Stimulated activated naive CD8-positive, alpha-beta T cell treated with anti-CD3 and anti-CD28 coated beads, Interleukin-15, amount 100 ng/mL, for 72 hours (primary cell): ENCODE data around the gene ARHGAP22.

Experiments
- ATAC-seq: fragments of 150-1000 bp; cut with Tn5 transposase; 2 replicates; pipeline ENCODE4 v1.10.0; 2021; ENCODE audit warnings: mild to moderate bottlenecking, moderate library complexity
- DNase-seq, 2 donors: peaks; one replicate each; pipeline ENCODE4 v3.0.0; 2021 to 2022
- H3K27ac Mint-ChIP-seq, 2 donors: one replicate each; pipeline ENCODE4 v1.8.0; 2022; ENCODE audit warnings: mild to moderate bottlenecking in 2 of 2, mixed read lengths in 2 of 2, moderate library complexity in 2 of 2
- H3K27me3 Mint-ChIP-seq: one replicate; pipeline ENCODE4 v1.8.0; 2022; ENCODE audit warnings: mixed read lengths
- H3K4me1 Mint-ChIP-seq: one replicate; pipeline ENCODE4 v1.8.0; 2022; ENCODE audit warnings: mild to moderate bottlenecking, mixed read lengths
- H3K4me3 Mint-ChIP-seq, 2 donors: one replicate each; pipeline ENCODE4 v1.8.0; 2022; ENCODE audit warnings: mild to moderate bottlenecking in 2 of 2, mixed read lengths in 2 of 2, moderate library complexity in 1 of 2
- H3K9me3 Mint-ChIP-seq, 2 donors: one replicate each; pipeline ENCODE4 v1.8.0; 2022; ENCODE audit warnings: mixed read lengths in 2 of 2

ARHGAP22 gene

GRCh38 chr10:48590945-48591344 is 13.9 kb downstream of the ARHGAP22 start:
- Mint-ChIP-seq H3K4me1 (no peaks in the 10 kb centered on the region), H3K27me3 (no peaks in the 10 kb centered on the region), H3K9me3 (no peaks in the 10 kb centered on the region), H3K27ac (no peak overlapping the region), H3K4me3 (no peak overlapping the region)
- DNase-seq = no peak
- no peak for ATAC-seq

- DNase-seq (no peak), ATAC-seq (no peak)
- peaks cover 0 to 10% of the 10 kb centered on the region in 2 donors for H3K9me3 Mint-ChIP-seq
- no peak overlapping the region for H3K4me3 Mint-ChIP-seq
- peak overlapping the region in 1 of 2 donors; percentile 1 for H3K27ac Mint-ChIP-seq
- H3K27me3 Mint-ChIP-seq = peaks cover 3% of the 10 kb centered on the region
- no peaks in the 10 kb centered on the region for H3K4me1 Mint-ChIP-seq
Measured at GRCh38 chr10:48589266-48589665, 15.6 kb downstream of the ARHGAP22 start.

GRCh38 chr10:48587819-48588218 is 17.1 kb downstream of the ARHGAP22 start:
- DNase-seq (no peak), ATAC-seq (no peak)
- Mint-ChIP-seq H3K27me3 (peaks cover 8% of the 10 kb centered on the region), H3K4me1 (no peaks in the 10 kb centered on the region), H3K27ac (no peak overlapping the region), H3K4me3 (no peak overlapping the region), H3K9me3 (peaks cover 0 to 10% of the 10 kb centered on the region in 2 donors)

GRCh38 chr10:48587101-48587500 is 17.8 kb downstream of the ARHGAP22 start:
- ATAC-seq (no peak), DNase-seq (no peak)
- peaks cover 0 to 10% of the 10 kb centered on the region in 2 donors for H3K9me3 Mint-ChIP-seq
- peaks cover 8% of the 10 kb centered on the region for H3K27me3 Mint-ChIP-seq
- no peaks in the 10 kb centered on the region for H3K4me1 Mint-ChIP-seq
- no peak overlapping the region for H3K27ac Mint-ChIP-seq
- H3K4me3 Mint-ChIP-seq = no peak overlapping the region

GRCh38 chr10:48582970-48583369 is 21.9 kb downstream of the ARHGAP22 start:
- no peak overlapping the region for H3K4me3 Mint-ChIP-seq

GRCh38 chr10:48580236-48580635 is 24.6 kb downstream of the ARHGAP22 start:
- Mint-ChIP-seq H3K4me1 (no peaks in the 10 kb centered on the region), H3K27ac (no peak overlapping the region)

More at GRCh38 chr10:48582970-48583369, 21.9 kb downstream of the ARHGAP22 start:
- no peak for ATAC-seq
- H3K9me3 Mint-ChIP-seq = peaks cover 0 to 10% of the 10 kb centered on the region in 2 donors
- no peaks in the 10 kb centered on the region for H3K4me1 Mint-ChIP-seq
- no peak for DNase-seq
- H3K27me3 Mint-ChIP-seq = peaks cover 32% of the 10 kb centered on the region
- H3K27ac Mint-ChIP-seq = no peak overlapping the region

GRCh38 chr10:48579251-48579960 is 25.5 kb downstream of the ARHGAP22 start:
- peak overlapping the region in 1 of 2 donors; percentile 72 for H3K27ac Mint-ChIP-seq
- ATAC-seq = no peak

More at GRCh38 chr10:48580236-48580635, 24.6 kb downstream of the ARHGAP22 start:
- Mint-ChIP-seq H3K27me3 (peaks cover 44% of the 10 kb centered on the region), H3K9me3 (peaks cover 0 to 3% of the 10 kb centered on the region in 2 donors), H3K4me3 (no peak overlapping the region)
- DNase-seq (no peak), ATAC-seq (no peak)

GRCh38 chr10:48577158-48577557 is 27.7 kb downstream of the ARHGAP22 start:
- DNase-seq (no peak), ATAC-seq (no peak)
- Mint-ChIP-seq H3K9me3 (no peaks in the 10 kb centered on the region), H3K4me3 (no peak overlapping the region), H3K27ac (peak overlapping the region in 1 of 2 donors; percentile 19), H3K4me1 (no peaks in the 10 kb centered on the region), H3K27me3 (peaks cover 36% of the 10 kb centered on the region)

More at GRCh38 chr10:48579251-48579960, 25.5 kb downstream of the ARHGAP22 start:
- Mint-ChIP-seq H3K27me3 (peaks cover 42% of the 10 kb centered on the region), H3K4me3 (no peak overlapping the region), H3K4me1 (no peaks in the 10 kb centered on the region), H3K9me3 (no peaks in the 10 kb centered on the region)
- DNase-seq = no peak

GRCh38 chr10:48576501-48576900 is 28.4 kb downstream of the ARHGAP22 start:
- no peak for DNase-seq
- H3K4me3 Mint-ChIP-seq = no peak overlapping the region

GRCh38 chr10:48575901-48576300 is 29.0 kb downstream of the ARHGAP22 start:
- peaks cover 36% of the 10 kb centered on the region for H3K27me3 Mint-ChIP-seq
- no peaks in the 10 kb centered on the region for H3K9me3 Mint-ChIP-seq
- peak overlapping the region in 1 of 2 donors; percentile 9 for H3K27ac Mint-ChIP-seq
- no peak overlapping the region for H3K4me3 Mint-ChIP-seq
- no peaks in the 10 kb centered on the region for H3K4me1 Mint-ChIP-seq
- no peak for DNase-seq
- ATAC-seq = no peak

More at GRCh38 chr10:48576501-48576900, 28.4 kb downstream of the ARHGAP22 start:
- Mint-ChIP-seq H3K4me1 (no peaks in the 10 kb centered on the region), H3K27ac (no peak overlapping the region), H3K27me3 (peaks cover 36% of the 10 kb centered on the region), H3K9me3 (no peaks in the 10 kb centered on the region)
- ATAC-seq = no peak

- Mint-ChIP-seq H3K9me3 (no peaks in the 10 kb centered on the region), H3K27me3 (peaks cover 30% of the 10 kb centered on the region), H3K4me3 (no peak overlapping the region), H3K4me1 (no peaks in the 10 kb centered on the region), H3K27ac (no peak overlapping the region)
- no peak for ATAC-seq
- DNase-seq = no peak
Measured at GRCh38 chr10:48574817-48575380, 30.0 kb downstream of the ARHGAP22 start.

GRCh38 chr10:48574322-48574796 is 30.5 kb downstream of the ARHGAP22 start:
- peaks cover 24% of the 10 kb centered on the region for H3K27me3 Mint-ChIP-seq
- no peak overlapping the region for H3K4me3 Mint-ChIP-seq
- H3K4me1 Mint-ChIP-seq = no peaks in the 10 kb centered on the region
- H3K27ac Mint-ChIP-seq = no peak overlapping the region
- no peaks in the 10 kb centered on the region for H3K9me3 Mint-ChIP-seq
- ATAC-seq (no peak), DNase-seq (no peak)

GRCh38 chr10:48573045-48573444 is 31.8 kb downstream of the ARHGAP22 start:
- DNase-seq (no peak), ATAC-seq (no peak)
- no peak overlapping the region for H3K4me3 Mint-ChIP-seq
- peaks cover 12% of the 10 kb centered on the region for H3K27me3 Mint-ChIP-seq
- H3K4me1 Mint-ChIP-seq = no peaks in the 10 kb centered on the region
- no peak overlapping the region for H3K27ac Mint-ChIP-seq
- H3K9me3 Mint-ChIP-seq = no peaks in the 10 kb centered on the region

- Mint-ChIP-seq H3K4me1 (no peaks in the 10 kb centered on the region), H3K4me3 (no peak overlapping the region), H3K27ac (no peak overlapping the region), H3K27me3 (peaks cover 10% of the 10 kb centered on the region), H3K9me3 (no peaks in the 10 kb centered on the region)
- ATAC-seq (no peak), DNase-seq (no peak)
Measured at GRCh38 chr10:48572414-48572813, 32.5 kb downstream of the ARHGAP22 start.

GRCh38 chr10:48568546-48568945 is 36.3 kb downstream of the ARHGAP22 start:
- ATAC-seq (no peak), DNase-seq (no peak)
- H3K27me3 Mint-ChIP-seq = no peaks in the 10 kb centered on the region
- no peak overlapping the region for H3K27ac Mint-ChIP-seq
- H3K4me3 Mint-ChIP-seq = no peak overlapping the region
- H3K9me3 Mint-ChIP-seq = no peaks in the 10 kb centered on the region
- H3K4me1 Mint-ChIP-seq = no peaks in the 10 kb centered on the region

GRCh38 chr10:48568131-48568530 is 36.7 kb downstream of the ARHGAP22 start:
- no peak overlapping the region for H3K27ac Mint-ChIP-seq
- DNase-seq = no peak

More at GRCh38 chr10:48568131-48568530, 36.7 kb downstream of the ARHGAP22 start:
- no peak for ATAC-seq
- no peaks in the 10 kb centered on the region for H3K27me3 Mint-ChIP-seq
- H3K9me3 Mint-ChIP-seq = no peaks in the 10 kb centered on the region
- H3K4me1 Mint-ChIP-seq = no peaks in the 10 kb centered on the region
- H3K4me3 Mint-ChIP-seq = no peak overlapping the region
